PC-9 (cell line): ENCODE results near the gene ITGB6. TPM values are rescaled to one million over a fixed set of nuclear protein-coding genes. Genes with fewer than 3 reads are reported as not detected.

ENCODE experiments used
- BruUV-seq: library from RNA; stranded (reverse); fragments of 400-500 nt; replicated peaks from 2 replicates; lab custom pipeline; 2021; lab: Mats Ljungman, UMichigan
- CTCF ChIA-PET: fragments of 300-600 bp; sonication (Branson Sonifier 250); formaldehyde crosslinking; loops from one replicate; lab custom pipeline; 2022; ENCODE audit warnings: antibody characterized with exemption; lab: Charles Lee
- POLR2A ChIA-PET: fragments of 300-600 bp; sonication (Branson Sonifier 250); formaldehyde crosslinking; loops from one replicate; lab custom pipeline; 2022; ENCODE audit warnings: antibody characterized with exemption; ENCODE audit not compliant: unreplicated experiment; lab: Charles Lee
- DNase-seq, 2 experiments: peaks; one replicate each; pipeline versions ENCODE4 v3.0.0 to v3.0.0-alpha.2; 2015 to 2022; ENCODE audit warnings: mixed read lengths in 1 of 2
- H2AFZ ChIP-seq: fragments of 200-600 bp; sonication (generic); 2 replicates; pipeline ENCODE4 v1.8.1; 2017; ENCODE audit warnings: antibody characterized with exemption
- H3F3A ChIP-seq: fragments of 200-600 bp; sonication (generic); 2 replicates; pipeline ENCODE4 v1.8.1; 2017; ENCODE audit warnings: antibody characterized with exemption, mild to moderate bottlenecking, low read depth; ENCODE audit not compliant: insufficient read depth
- H3K27ac ChIP-seq: fragments of 200-600 bp; sonication (generic); 2 replicates; pipeline ENCODE4 v1.6.1; 2016; ENCODE audit warnings: mixed run types
- H3K27me3 ChIP-seq: fragments of 200-600 bp; sonication (generic); 2 replicates; pipeline ENCODE4 v1.6.1; 2016; ENCODE audit warnings: low read depth, mixed run types; ENCODE audit not compliant: insufficient read depth
- H3K36me3 ChIP-seq: fragments of 200-600 bp; sonication (generic); 2 replicates; pipeline ENCODE4 v1.6.1; 2016; ENCODE audit warnings: low read depth, mixed run types
- H3K4me1 ChIP-seq: fragments of 200-600 bp; sonication (generic); replicated peaks from 2 replicates; pipeline ENCODE4 v1.6.1; 2016; ENCODE audit warnings: mixed run types; ENCODE audit not compliant: insufficient read depth
- H3K4me2 ChIP-seq: fragments of 200-600 bp; sonication (generic); 2 replicates; pipeline ENCODE4 v1.6.1; 2017; ENCODE audit warnings: mixed run types
- H3K4me3 ChIP-seq: fragments of 200-600 bp; sonication (generic); 2 replicates; pipeline ENCODE4 v1.6.1; 2016; ENCODE audit warnings: mixed run types
- H3K79me2 ChIP-seq: fragments of 200-600 bp; sonication (generic); 2 replicates; pipeline ENCODE4 v1.6.1; 2017; ENCODE audit warnings: low read depth, mixed run types
- H3K9me2 ChIP-seq: fragments of 200-600 bp; sonication (generic); 2 replicates; pipeline ENCODE4 v1.8.1; 2017; ENCODE audit warnings: mild to moderate bottlenecking; ENCODE audit not compliant: insufficient read depth
- H3K9me3 ChIP-seq: fragments of 200-600 bp; sonication (generic); 2 replicates; pipeline ENCODE4 v1.8.1; 2016; ENCODE audit warnings: low read depth; ENCODE audit not compliant: insufficient read depth
- H4K20me1 ChIP-seq: fragments of 200-600 bp; sonication (generic); 2 replicates; pipeline ENCODE4 v1.8.1; 2017; ENCODE audit not compliant: insufficient read depth
- CTCF ChIP-seq: fragments of 200-600 bp; sonication (generic); conservative IDR thresholded peaks from 2 replicates; pipeline ENCODE4 v1.6.1; 2017; ENCODE audit warnings: mixed run types, antibody characterized with exemption, mild to moderate bottlenecking, moderate library complexity
- EZH2 ChIP-seq: fragments of 200-600 bp; sonication (generic); IDR thresholded peaks from 2 replicates; pipeline ENCODE4 v1.8.0; 2017; ENCODE audit warnings: antibody characterized with exemption, low read depth
- intact Hi-C: fragments of 100-400 bp; cut with micrococcal nuclease; formaldehyde crosslinking; loops from one replicate; pipeline ENCODE4 v1.10.0; 2022; ENCODE audit not compliant: unreplicated experiment
- total RNA-seq: library from RNA; stranded (reverse); gene quantifications from 2 replicates; pipeline ENCODE4 v1.2.3, GENCODE V29; 2021

The ITGB6 gene
- total RNA-seq, 1 experiment from 2014 or later, result 24.3 TPM

DNA sequence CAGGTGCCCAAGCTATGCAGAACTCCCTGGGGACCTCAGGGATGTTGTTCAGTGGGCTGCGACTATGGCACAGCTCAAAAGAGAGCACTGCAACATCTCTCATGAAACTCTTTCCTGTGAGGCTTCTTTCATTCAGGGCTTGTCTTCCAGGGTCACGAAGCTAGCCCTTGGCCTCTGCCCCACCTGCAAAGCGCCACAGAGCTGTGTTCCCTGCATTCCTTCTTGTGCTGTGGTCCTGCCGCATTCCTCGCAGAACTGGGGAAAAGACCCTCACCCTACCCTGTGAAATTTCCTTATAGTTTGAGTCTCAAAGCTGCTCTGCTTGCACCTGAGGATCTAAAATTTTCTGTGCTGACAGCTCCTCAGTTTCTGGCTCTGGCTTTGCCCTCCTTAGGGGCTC, 26.3 kb upstream of the ITGB6 start:
- CTCF ChIA-PET, result no interaction called here
- intact Hi-C loops, result no loop called here
- no peaks in the 10 kb centered on the region for H3K36me3 ChIP-seq
- H3K4me2 ChIP-seq, result peak overlapping the region; percentile 70
- H4K20me1 ChIP-seq, result no peaks in the 10 kb centered on the region
- H3K79me2 ChIP-seq, result 0 out of 2 replicates have a peak, but pooled peaks cover 4% of the 10 kb centered on the region
- TF ChIP-seq EZH2 (no peak), CTCF (no peak)
- peaks cover 67% of the 10 kb centered on the region for H3F3A ChIP-seq
- peaks cover 99% of the 10 kb centered on the region for H3K4me1 ChIP-seq
- no peaks in the 10 kb centered on the region for H3K27me3 ChIP-seq
- peak overlapping the region; percentile 100 for H3K27ac ChIP-seq
- H3K9me3 ChIP-seq, result no peaks in the 10 kb centered on the region
- no peak for DNase-seq
- no TSS peak for BruUV-seq
- H2AFZ ChIP-seq, result no peak overlapping the region
- H3K9me2 ChIP-seq, result no peaks in the 10 kb centered on the region
- H3K4me3 ChIP-seq, result no peak overlapping the region
- POLR2A ChIA-PET, result interaction anchor here (0.5 kb wide), 2 partner anchors 171 to 177 kb away, joined by 3 read pairs; no protein-coding TSS in a partner anchor

GRCh38 chr2:160225722-160226121, 25.6 kb upstream of the ITGB6 start:
- no TSS peak for BruUV-seq
- peak overlapping the region; percentile 70; the same call in 1 of the 2 replicates for H3K4me2 ChIP-seq
- H2AFZ ChIP-seq, result no peak overlapping the region
- peak; percentile 42 to 89 for DNase-seq
- H3K27ac ChIP-seq, result peak overlapping the region; percentile 100
- TF ChIP-seq EZH2 (no peak), CTCF (no peak)
- H3K36me3 ChIP-seq, result no peaks in the 10 kb centered on the region
- peaks cover 74% of the 10 kb centered on the region for H3F3A ChIP-seq
- peaks cover 99% of the 10 kb centered on the region for H3K4me1 ChIP-seq
- intact Hi-C loops, result no loop called here
- no peaks in the 10 kb centered on the region for H3K9me3 ChIP-seq
- CTCF ChIA-PET, result no interaction called here
- 0 out of 2 replicates have a peak, but pooled peaks cover 4% of the 10 kb centered on the region for H3K79me2 ChIP-seq
- POLR2A ChIA-PET, result interaction anchor here (0.7 kb wide), 1 partner anchor 25 kb away, joined by 4 read pairs; no protein-coding TSS in a partner anchor
- H3K27me3 ChIP-seq, result no peaks in the 10 kb centered on the region
- no peaks in the 10 kb centered on the region for H4K20me1 ChIP-seq
- no peaks in the 10 kb centered on the region for H3K9me2 ChIP-seq
- no peak overlapping the region for H3K4me3 ChIP-seq

DNA sequence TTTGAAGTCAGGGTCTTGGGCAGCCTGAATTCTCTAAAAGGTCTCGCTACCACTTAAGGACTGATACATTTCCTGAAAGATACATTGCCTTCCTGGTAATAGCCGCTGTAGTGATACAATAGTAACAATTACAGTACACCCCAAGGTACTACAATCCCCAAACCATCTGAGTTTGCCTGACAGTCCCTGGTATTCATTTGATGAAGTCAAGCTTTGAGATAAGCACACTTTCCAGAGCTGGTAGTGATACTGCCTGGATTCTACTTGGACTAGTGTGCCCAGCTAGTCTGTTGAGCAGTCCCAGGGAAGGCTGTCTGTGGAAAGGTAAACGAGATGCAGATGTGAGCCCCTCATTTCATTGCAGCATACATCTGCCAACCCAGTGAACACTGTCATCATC, 24.4 kb upstream of the ITGB6 start:
- H4K20me1 ChIP-seq, result no peaks in the 10 kb centered on the region
- no peak for TF ChIP-seq EZH2
- no peak for TF ChIP-seq CTCF
- H3K4me2 ChIP-seq, result peak overlapping the region; percentile 65
- H3K4me1 ChIP-seq, result peaks cover 99% of the 10 kb centered on the region
- BruUV-seq, result no TSS peak
- peak overlapping the region; percentile 100 for H3K27ac ChIP-seq
- H3K9me3 ChIP-seq, result no peaks in the 10 kb centered on the region
- no peak for DNase-seq
- no peaks in the 10 kb centered on the region for H3K27me3 ChIP-seq
- CTCF ChIA-PET, result no interaction called here
- H2AFZ ChIP-seq, result no peak overlapping the region
- POLR2A ChIA-PET, result no interaction called here
- H3K4me3 ChIP-seq, result no peak overlapping the region
- H3K79me2 ChIP-seq, result 0 out of 2 replicates have a peak, but pooled peaks cover 4% of the 10 kb centered on the region
- H3K36me3 ChIP-seq, result no peaks in the 10 kb centered on the region
- peaks cover 75% of the 10 kb centered on the region for H3F3A ChIP-seq
- no peaks in the 10 kb centered on the region for H3K9me2 ChIP-seq
- intact Hi-C loops, result loop anchor here (1.0 kb wide), 1 partner anchor 46 kb away; no protein-coding TSS in a partner anchor
